A549 treated with AZD9567 at 1 μM for 4 hours (cell line): ENCODE measurements around the gene SEPTIN11. TPM values are rescaled to one million over a fixed set of nuclear protein-coding genes. Genes with fewer than 3 reads are reported as not detected.

Experiments
- total RNA-seq: library from RNA; stranded (reverse); fragments of 200-300 nt; extraction: Qiagen RNA extraction; gene quantifications from 5 replicates; pipeline ENCODE4 v1.2.3, GENCODE V29; 2022; ENCODE audit not compliant: insufficient read depth

SEPTIN11 gene
- total RNA-seq = 29.8 to 42.5 TPM (median 39.5 TPM) in 5 replicates

DNA sequence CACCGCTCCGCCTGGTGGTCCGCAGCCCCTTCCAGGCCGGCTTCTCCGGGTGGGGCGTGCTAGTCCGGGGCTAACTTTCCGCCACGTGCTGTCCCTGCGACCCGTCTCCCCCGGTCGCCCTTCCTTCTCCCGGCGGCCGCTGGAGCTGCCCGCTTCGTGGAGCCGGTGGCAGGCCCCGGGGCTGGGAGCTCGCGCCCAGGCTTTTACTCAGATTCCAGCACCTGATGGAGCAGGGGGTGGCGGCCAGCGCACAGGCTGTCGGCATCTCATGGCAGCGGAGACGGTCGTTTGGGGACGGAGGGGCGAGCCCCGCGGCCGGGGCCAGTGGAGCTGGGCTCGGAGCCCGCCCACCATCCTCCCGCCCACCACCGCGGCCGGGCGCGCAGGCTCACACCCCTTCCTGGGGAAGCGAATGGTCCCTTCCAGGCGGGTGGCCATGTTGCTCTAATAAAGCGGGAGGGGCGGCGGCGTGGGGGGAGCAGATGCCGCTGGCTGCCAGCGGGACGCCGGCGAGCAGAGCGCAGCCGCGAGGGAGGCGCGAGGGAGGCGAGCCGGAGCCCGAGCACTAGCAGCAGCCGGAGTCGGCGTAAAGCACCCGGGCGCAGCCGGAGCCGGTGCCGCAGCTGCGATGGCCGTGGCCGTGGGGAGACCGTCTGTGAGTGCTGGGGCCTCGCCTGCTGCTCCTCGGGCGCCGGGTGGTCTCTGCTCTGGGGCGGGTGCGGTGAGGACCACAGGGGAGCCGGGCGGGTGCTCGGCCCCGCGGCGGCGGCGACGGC lies at the start of gene SEPTIN11:
TSS of gene SEPTIN11 (plus strand) at position 477 of the 776 bp plus-strand sequence. CDS start at position 629, 152 bp downstream.

Other genes starting within 250 kb of the SEPTIN11 start
- 0.05 TPM in 1 of 5 replicates, not detected in the others for gene SOWAHB, start 51.6 kb upstream of the SEPTIN11 start, total RNA-seq
- 59.0 to 89.0 TPM (median 61.4 TPM) in 5 replicates for gene CCNI, start 126.2 kb downstream of the SEPTIN11 start, total RNA-seq
- 2.8 to 4.7 TPM (median 3.8 TPM) in 5 replicates for gene CCNG2, start 207.5 kb downstream of the SEPTIN11 start, total RNA-seq